Mesenchymal stem cell (in vitro differentiated cells and primary cell): ENCODE results near the gene SRPK2. TPM values are rescaled to one million over a fixed set of nuclear protein-coding genes. Genes with fewer than 3 reads are reported as not detected.
"Not testable (repeated sequence)": the region's sequence is repeated elsewhere in the genome, so short reads cannot be mapped to it uniquely, and the experiment has no call there.

ENCODE experiments used
- DNase-seq: peaks from one replicate; pipeline ENCODE4 v3.0.0-alpha.2; 2013
- H2AFZ ChIP-seq: one replicate; pipeline ENCODE4 v1.6.1; 2013; ENCODE audit warnings: low read depth, mild to moderate bottlenecking, control low read depth, inconsistent platforms, low read length, moderate library complexity
- H2AK5ac ChIP-seq: 2 replicates; pipeline ENCODE4 v1.6.1; 2013; ENCODE audit warnings: low read length, moderate library complexity, mild to moderate bottlenecking, inconsistent platforms; ENCODE audit not compliant: severe bottlenecking
- H2BK120ac ChIP-seq: one replicate; pipeline ENCODE4 v1.6.1; 2013; ENCODE audit warnings: low read depth, mild to moderate bottlenecking, inconsistent platforms, low read length, moderate library complexity
- H2BK12ac ChIP-seq, 2 experiments: one replicate each; pipeline ENCODE4 v1.6.1; 2013; ENCODE audit warnings: inconsistent platforms in 2 of 2, low read length in 2 of 2, mild to moderate bottlenecking in 2 of 2, moderate library complexity in 2 of 2, control low read depth in 1 of 2
- H2BK15ac ChIP-seq: one replicate; pipeline ENCODE4 v1.6.1; 2013; ENCODE audit warnings: mild to moderate bottlenecking, low read depth, inconsistent platforms; ENCODE audit not compliant: poor library complexity, severe bottlenecking
- H2BK5ac ChIP-seq: 2 replicates; pipeline ENCODE4 v1.6.1; 2013; ENCODE audit warnings: low read depth, mild to moderate bottlenecking, low read length, control low read depth, inconsistent platforms; ENCODE audit not compliant: poor library complexity, severe bottlenecking
- H3K14ac ChIP-seq, 2 experiments: one replicate each; pipeline ENCODE4 v1.6.1; 2013; ENCODE audit warnings: inconsistent platforms in 2 of 2, low read length in 2 of 2, control low read depth in 1 of 2, mild to moderate bottlenecking in 1 of 2, moderate library complexity in 1 of 2
- H3K18ac ChIP-seq, 2 experiments: one replicate each; pipeline ENCODE4 v1.6.1; 2013; ENCODE audit warnings: inconsistent platforms in 2 of 2, low read length in 2 of 2, control low read depth in 1 of 2, low read depth in 1 of 2, mild to moderate bottlenecking in 1 of 2
- H3K23ac ChIP-seq, 2 experiments: one replicate each; pipeline ENCODE4 v1.6.1; 2013; ENCODE audit warnings: inconsistent platforms in 2 of 2, low read length in 2 of 2, mild to moderate bottlenecking in 2 of 2, moderate library complexity in 2 of 2, control low read depth in 1 of 2
- H3K27ac ChIP-seq: 2 replicates; pipeline ENCODE4 v1.5.1; 2013; ENCODE audit warnings: mild to moderate bottlenecking, moderate library complexity, low read length, control low read depth, inconsistent platforms; ENCODE audit not compliant: poor library complexity, severe bottlenecking
- H3K27me3 ChIP-seq, 2 experiments: 2 replicates each; pipeline versions ENCODE4 v1.6.1 to v1.7.0; 2013; ENCODE audit warnings: low read length in 2 of 2, mild to moderate bottlenecking in 2 of 2, moderate library complexity in 2 of 2, control low read depth in 1 of 2, inconsistent platforms in 1 of 2; ENCODE audit not compliant: control insufficient read depth in 1 of 2, insufficient read depth in 1 of 2
- H3K36me3 ChIP-seq, 2 experiments: 2 replicates each; pipeline versions ENCODE4 v1.6.1 to v1.7.0; 2013; ENCODE audit warnings: low read length in 2 of 2, control low read depth in 1 of 2, inconsistent platforms in 1 of 2, low read depth in 1 of 2, mild to moderate bottlenecking in 1 of 2; ENCODE audit not compliant: insufficient read depth in 2 of 2, control insufficient read depth in 1 of 2
- H3K4ac ChIP-seq, 2 experiments: one replicate each; pipeline ENCODE4 v1.6.1; 2013; ENCODE audit warnings: inconsistent platforms in 2 of 2, low read length in 2 of 2, mild to moderate bottlenecking in 2 of 2, moderate library complexity in 2 of 2, control low read depth in 1 of 2, low read depth in 1 of 2
- H3K4me1 ChIP-seq: 2 replicates; pipeline ENCODE4 v1.6.1; 2013; ENCODE audit warnings: low read depth, low read length, control low read depth; ENCODE audit not compliant: control insufficient read depth, insufficient read depth
- H3K4me2 ChIP-seq: 2 replicates; pipeline ENCODE4 v1.6.1; 2013; ENCODE audit warnings: low read length, mild to moderate bottlenecking, inconsistent platforms; ENCODE audit not compliant: poor library complexity, severe bottlenecking
- H3K4me3 ChIP-seq, 2 experiments: 2 replicates each; pipeline versions ENCODE4 v1.5.1 to v1.7.0; 2013; ENCODE audit warnings: low read length in 2 of 2, mild to moderate bottlenecking in 2 of 2, control low read depth in 1 of 2, low read depth in 1 of 2; ENCODE audit not compliant: insufficient read depth in 1 of 2
- H3K79me1 ChIP-seq: replicated peaks from 2 replicates; pipeline ENCODE4 v1.6.1; 2013; ENCODE audit warnings: mild to moderate bottlenecking, control low read depth, low read length, inconsistent platforms; ENCODE audit not compliant: poor library complexity, severe bottlenecking
- H3K9ac ChIP-seq: 2 replicates; pipeline ENCODE4 v1.7.0; 2013; ENCODE audit warnings: mild to moderate bottlenecking, low read length, moderate library complexity
- H3K9me3 ChIP-seq: 2 replicates; pipeline ENCODE4 v1.7.0; 2013; ENCODE audit warnings: mild to moderate bottlenecking, low read length; ENCODE audit not compliant: control insufficient read depth
- H4K8ac ChIP-seq: one replicate; pipeline ENCODE4 v1.6.1; 2013; ENCODE audit warnings: inconsistent platforms, mild to moderate bottlenecking, low read length, moderate library complexity
- H4K91ac ChIP-seq: one replicate; pipeline ENCODE4 v1.6.1; 2013; ENCODE audit warnings: mild to moderate bottlenecking, low read length, inconsistent platforms
- WGBS: methylation state at CpG from one replicate; pipeline ENCODE4 v1.1.7; 2013; ENCODE audit warnings: mixed read lengths; 5-methylcytosine and 5-hydroxymethylcytosine counted together
- polyA plus RNA-seq, 2 experiments: library from polyadenylated mRNA; stranded (reverse); fragments of 200-250 nt; gene quantifications; one replicate each; pipeline ENCODE4 v1.2.3, GENCODE V29; 2013

The SRPK2 gene
- 33.4 TPM for polyA plus RNA-seq (2013, experiment 1 of 2)
- 33.7 TPM for polyA plus RNA-seq (2013, experiment 2 of 2)

GRCh38 chr7:105388356-105389087 is at the start of gene SRPK2:
SRPK2 (minus strand) TSS chr7:105388921.
- 2% methylated on average over 33 of the region's 113 CpGs for whole genome bisulfite sequencing
- Histone ChIP-seq H2AK5ac (no peak within 1 kb of the TSS), H2AFZ (peak within 1 kb of the TSS; percentile 54), H2BK12ac (peak within 1 kb of the TSS in 1 of 2 experiments; percentile 63), H2BK15ac (no peak within 1 kb of the TSS), H4K8ac (no peak within 1 kb of the TSS), H3K4ac (peak within 1 kb of the TSS; percentile 81 to 84), H3K79me1 (peaks cover 3% of the 10 kb centered on the region), H4K91ac (no peak within 1 kb of the TSS), H3K36me3 (peaks cover 5% of the 10 kb centered on the region in 2 experiments), H3K27me3 (no peaks in the 10 kb centered on the region), H2BK5ac (peak within 1 kb of the TSS; percentile 79), H3K14ac (peak within 1 kb of the TSS in 1 of 2 experiments; percentile 35), H2BK120ac (peak within 1 kb of the TSS; percentile 64), H3K4me1 (no peaks in the 10 kb centered on the region), H3K9ac (peak within 1 kb of the TSS; percentile 86), H3K4me3 (peak within 1 kb of the TSS; percentile 89 to 95), H3K27ac (no peak within 1 kb of the TSS), H3K9me3 (no peaks in the 10 kb centered on the region), H3K23ac (peak within 1 kb of the TSS in 1 of 2 experiments; percentile 69), H3K4me2 (peak within 1 kb of the TSS; percentile 98), H3K18ac (peak within 1 kb of the TSS; percentile 62 to 79)
- DNase-seq, result peak; percentile 72

- no peak overlapping the region for H3K27ac ChIP-seq
- H4K8ac ChIP-seq, result no peak overlapping the region
- H3K27me3 ChIP-seq, result no peaks in the 10 kb centered on the region
- H3K79me1 ChIP-seq, result no peaks in the 10 kb centered on the region
- no peak overlapping the region for H3K4me2 ChIP-seq
- no peak overlapping the region for H3K18ac ChIP-seq
- H2AFZ ChIP-seq, result no peak overlapping the region
- no peak overlapping the region for H2BK15ac ChIP-seq
- no peaks in the 10 kb centered on the region for H3K9me3 ChIP-seq
- H3K9ac ChIP-seq, result no peak overlapping the region
- H3K4me3 ChIP-seq, result no peak overlapping the region
- WGBS, result 100% methylated on average over 1 of the region's 1 CpG
- H3K14ac ChIP-seq, result no peak overlapping the region
- H4K91ac ChIP-seq, result no peak overlapping the region
- H3K4ac ChIP-seq, result no peak overlapping the region
- H2AK5ac ChIP-seq, result no peak overlapping the region
- no peak for DNase-seq
- H3K4me1 ChIP-seq, result peaks cover 10% of the 10 kb centered on the region
- no peaks in the 10 kb centered on the region for H3K36me3 ChIP-seq
- no peak overlapping the region for H2BK5ac ChIP-seq
- H3K23ac ChIP-seq, result no peak overlapping the region
- H2BK120ac ChIP-seq, result no peak overlapping the region
- H2BK12ac ChIP-seq, result no peak overlapping the region
Observed at GRCh38 chr7:105438254-105438653, 49.5 kb upstream of the SRPK2 start.

- not testable (repeated sequence) for H3K9me3 ChIP-seq, H2BK120ac ChIP-seq, H3K27me3 ChIP-seq, H4K8ac ChIP-seq, H3K4ac ChIP-seq, DNase-seq, H2AFZ ChIP-seq, H3K18ac ChIP-seq, H2BK12ac ChIP-seq, H3K79me1 ChIP-seq, H2AK5ac ChIP-seq, H3K23ac ChIP-seq, H3K4me2 ChIP-seq, H4K91ac ChIP-seq, H2BK15ac ChIP-seq, H3K9ac ChIP-seq, H2BK5ac ChIP-seq, H3K4me3 ChIP-seq, H3K27ac ChIP-seq, H3K14ac ChIP-seq, H3K36me3 ChIP-seq
- 96% methylated on average over 6 of the region's 6 CpGs for WGBS
- H3K4me1 ChIP-seq, result peaks cover 10% of the 10 kb centered on the region
Observed at GRCh38 chr7:105437356-105437755, 48.6 kb upstream of the SRPK2 start.

DNA sequence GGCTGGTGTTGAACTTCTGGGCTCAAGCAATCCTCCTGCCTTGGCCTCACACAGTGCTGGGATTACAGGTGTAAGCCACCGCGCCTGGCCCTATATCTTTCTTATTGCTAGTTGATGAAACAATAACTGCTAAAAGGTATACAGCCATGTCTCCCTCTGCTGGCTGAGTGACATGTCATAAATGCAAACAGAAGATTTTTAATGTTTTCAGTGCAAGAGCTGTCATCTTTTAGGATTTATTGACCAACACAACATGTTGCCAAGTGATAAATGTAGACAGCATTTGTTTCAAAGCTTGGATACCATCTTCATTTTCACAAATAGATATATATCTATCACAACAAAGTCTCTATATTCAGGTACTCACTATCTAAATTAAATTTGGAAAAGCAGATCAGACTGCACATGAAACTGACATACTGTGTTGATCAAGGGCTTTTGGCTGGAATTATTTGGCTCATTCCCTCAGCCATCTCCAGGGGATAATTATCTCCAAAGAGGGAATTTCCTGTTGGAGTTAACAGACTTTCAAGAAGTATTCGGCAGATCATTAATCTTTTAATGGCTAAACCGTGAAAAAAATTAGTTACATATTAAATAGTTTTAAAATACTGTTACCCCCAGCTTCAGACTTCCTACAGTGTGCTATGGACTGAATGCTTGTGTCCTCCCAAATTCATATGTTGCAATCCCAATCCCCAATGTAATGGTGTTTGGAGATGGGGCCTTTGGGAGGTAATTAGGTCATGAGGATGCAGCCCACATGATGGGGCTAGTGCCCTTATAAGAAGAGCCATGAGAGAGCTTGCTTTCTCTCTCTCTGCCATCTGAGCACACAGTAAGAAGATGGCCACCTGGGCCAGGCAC is 41.3 kb upstream of the SRPK2 start:
- H4K91ac ChIP-seq, result no peak overlapping the region

More for the DNA sequence above, 41.3 kb upstream of the SRPK2 start:
- Histone ChIP-seq H3K4me1 (peaks cover 15% of the 10 kb centered on the region), H3K23ac (no peak overlapping the region), H3K27me3 (no peaks in the 10 kb centered on the region), H2AK5ac (peak overlapping the region; percentile 54), H3K4me2 (no peak overlapping the region), H3K14ac (no peak overlapping the region), H3K79me1 (no peaks in the 10 kb centered on the region), H3K18ac (no peak overlapping the region), H2BK15ac (no peak overlapping the region), H3K4me3 (no peak overlapping the region), H3K27ac (peak overlapping the region; percentile 99), H2BK120ac (no peak overlapping the region), H3K9me3 (no peaks in the 10 kb centered on the region), H3K9ac (no peak overlapping the region), H4K8ac (no peak overlapping the region), H2BK12ac (no peak overlapping the region), H3K4ac (no peak overlapping the region), H2BK5ac (peak overlapping the region; percentile 89), H2AFZ (no peak overlapping the region), H3K36me3 (no peaks in the 10 kb centered on the region)
- peak; percentile 33 for DNase-seq
- WGBS, result no CpG with 5 or more reads among the region's 4 CpGs
